ENCODE measurements around the gene CSNK1D.
"Not testable (repeated sequence)": the region's sequence is repeated elsewhere in the genome, so short reads cannot be mapped to it uniquely, and the experiment has no call there.

CSNK1D gene

GRCh38 chr17:82272495-82273326 is 789 bp downstream of the CSNK1D start:
- DNase-seq = peak; percentile 11

- no peak for DNase-seq
Observed at GRCh38 chr17:82271401-82271800, 2.1 kb downstream of the CSNK1D start.

GRCh38 chr17:82270651-82271050 is 2.8 kb downstream of the CSNK1D start:
- DNase-seq = no peak

- DNase-seq = no peak
Observed at GRCh38 chr17:82269882-82270500, 3.5 kb downstream of the CSNK1D start.

GRCh38 chr17:82269138-82269881 is 4.2 kb downstream of the CSNK1D start:
- DNase-seq = no peak

GRCh38 chr17:82267575-82268379 is 5.7 kb downstream of the CSNK1D start:
- peak; percentile 36 for DNase-seq

GRCh38 chr17:82266142-82266541 is 7.4 kb downstream of the CSNK1D start:
- no peak for DNase-seq

GRCh38 chr17:82263641-82264040 is 9.9 kb downstream of the CSNK1D start:
- no peak for DNase-seq

GRCh38 chr17:82262344-82262743 is 11.2 kb downstream of the CSNK1D start:
- no peak for DNase-seq

- DNase-seq = not testable (repeated sequence)
Observed at GRCh38 chr17:82259972-82260961, 13.2 kb downstream of the CSNK1D start.

- DNase-seq = no peak
Observed at GRCh38 chr17:82258555-82258954, 14.9 kb downstream of the CSNK1D start.

- DNase-seq = peak; percentile 47
Observed at GRCh38 chr17:82257473-82257872, 16.0 kb downstream of the CSNK1D start.

GRCh38 chr17:82256242-82256885 is 17.1 kb downstream of the CSNK1D start:
- no peak for DNase-seq

- no peak for DNase-seq
Observed at GRCh38 chr17:82255402-82255972, 18.0 kb downstream of the CSNK1D start.

GRCh38 chr17:82254746-82255145 is 18.8 kb downstream of the CSNK1D start:
- DNase-seq = not testable (repeated sequence)

GRCh38 chr17:82254096-82254495 is 19.4 kb downstream of the CSNK1D start:
- not testable (repeated sequence) for DNase-seq

- no peak for DNase-seq
Observed at GRCh38 chr17:82253179-82253544, 20.3 kb downstream of the CSNK1D start.

GRCh38 chr17:82252511-82253178 is 20.9 kb downstream of the CSNK1D start:
- no peak for DNase-seq

GRCh38 chr17:82250868-82251500 is 22.5 kb downstream of the CSNK1D start:
- no peak for DNase-seq

Data from activated T-cell treated with anti-CD3 and anti-CD28 coated beads for 4 hours (primary cell).